K562 treated with DMSO at 1 percent for 12 hours (cell line): ENCODE measurements around the gene POT1. TPM values are rescaled to one million over a fixed set of nuclear protein-coding genes. Genes with fewer than 3 reads are reported as not detected.

Source experiments
- total RNA-seq: library from RNA; unstranded; fragments of 300-600 nt; gene quantifications from 2 replicates; pipeline ENCODE4 v1.2.3, GENCODE V29; 2022; ENCODE audit not compliant: insufficient read depth

POT1 gene
- total RNA-seq, result 17.9 and 45.5 TPM in 2 replicates

DNA sequence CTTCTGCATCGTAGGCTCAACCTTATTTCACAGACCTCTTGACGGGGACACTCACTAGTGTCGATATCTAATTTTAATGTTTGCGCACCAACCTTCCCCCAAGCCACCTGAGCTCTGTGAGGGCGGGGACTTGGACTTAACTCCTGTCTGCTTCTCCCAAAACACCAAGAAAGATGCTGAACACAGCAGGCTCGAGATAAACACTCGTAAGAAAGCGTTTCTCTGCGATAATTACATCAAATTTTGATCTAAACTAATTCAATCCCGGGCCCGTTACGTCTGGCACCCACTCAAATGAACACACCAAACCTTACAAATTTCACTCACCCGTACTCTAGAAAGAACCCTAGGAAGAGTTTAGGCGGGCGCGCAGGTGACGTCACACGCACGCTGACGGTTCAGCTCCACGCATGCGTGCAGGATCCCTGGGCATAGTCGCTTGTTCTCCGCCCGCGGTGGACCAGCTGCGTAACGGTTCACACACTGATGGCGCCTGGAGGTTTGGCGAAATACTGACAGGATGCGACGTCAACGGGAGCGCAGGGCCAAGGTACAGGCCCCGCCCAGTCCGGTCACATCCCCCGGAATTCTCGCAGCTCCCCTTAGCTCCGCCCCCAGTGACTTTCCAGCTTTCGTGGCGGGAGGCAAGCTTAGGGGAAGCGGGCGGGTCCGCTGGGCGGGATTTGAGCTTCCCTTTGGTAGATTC lies at the start of gene POT1:
POT1 (minus strand) TSS at position 359 of the 706 bp plus-strand sequence. CDS start 32,652 bp downstream, outside the sequence.

Other genes with a start within 250 kb of the POT1 start
- gene GPR37, start 164.0 kb downstream of the POT1 start, total RNA-seq, result 0.39 TPM in 1 of 2 replicates, not detected in the other